ENCODE data around the gene RAD51B.
A peak's percentile ranks its signal among the peaks of the same experiment; 100 is the strongest.

The RAD51B gene

GRCh38 chr14:68593806-68594536 is 774.4 kb downstream of the RAD51B start:
- DNase-seq (ENCODE audit: low spot score in 2 of 2) (no peak), ATAC-seq (no peak)
- H3K27ac Mint-ChIP-seq = peak overlapping the region; percentile 66
- H3K9me3 Mint-ChIP-seq = no peaks in the 10 kb centered on the region
- H3K36me3 Mint-ChIP-seq = no peaks in the 10 kb centered on the region
- no peak overlapping the region for H3K4me3 Mint-ChIP-seq
- H3K4me1 Mint-ChIP-seq = peaks cover 24% of the 10 kb centered on the region

- ATAC-seq (no peak), DNase-seq (ENCODE audit: low spot score in 2 of 2) (no peak)
- Mint-ChIP-seq H3K4me3 (no peak overlapping the region), H3K4me1 (peaks cover 24% of the 10 kb centered on the region), H3K9me3 (no peaks in the 10 kb centered on the region), H3K27ac (peak overlapping the region; percentile 66), H3K36me3 (no peaks in the 10 kb centered on the region)
These were observed 775.3 kb downstream of the RAD51B start for GRCh38 chr14:68594737-68595380.

GRCh38 chr14:68596211-68596610 is 776.6 kb downstream of the RAD51B start:
- ATAC-seq (no peak), DNase-seq (ENCODE audit: low spot score in 2 of 2) (no peak)
- peaks cover 24% of the 10 kb centered on the region for H3K4me1 Mint-ChIP-seq
- no peaks in the 10 kb centered on the region for H3K9me3 Mint-ChIP-seq
- no peak overlapping the region for H3K4me3 Mint-ChIP-seq
- H3K36me3 Mint-ChIP-seq = no peaks in the 10 kb centered on the region
- H3K27ac Mint-ChIP-seq = no peak overlapping the region

GRCh38 chr14:68596701-68597100 is 777.1 kb downstream of the RAD51B start:
- no peak for ATAC-seq
- Mint-ChIP-seq H3K9me3 (no peaks in the 10 kb centered on the region), H3K27ac (no peak overlapping the region), H3K4me3 (no peak overlapping the region), H3K36me3 (no peaks in the 10 kb centered on the region), H3K4me1 (peaks cover 19% of the 10 kb centered on the region)
- DNase-seq (ENCODE audit: low spot score in 2 of 2) = no peak

- H3K36me3 Mint-ChIP-seq = no peaks in the 10 kb centered on the region
- H3K27ac Mint-ChIP-seq = peak overlapping the region; percentile 12
- no peak overlapping the region for H3K4me3 Mint-ChIP-seq
- no peak for ATAC-seq
- H3K9me3 Mint-ChIP-seq = no peaks in the 10 kb centered on the region
- no peak for DNase-seq (ENCODE audit: low spot score in 2 of 2)
- peaks cover 14% of the 10 kb centered on the region for H3K4me1 Mint-ChIP-seq
These were observed 778.5 kb downstream of the RAD51B start for GRCh38 chr14:68598089-68598488.

- H3K4me1 Mint-ChIP-seq = peaks cover 7% of the 10 kb centered on the region
- H3K9me3 Mint-ChIP-seq = no peaks in the 10 kb centered on the region
- H3K4me3 Mint-ChIP-seq = no peak overlapping the region
- ATAC-seq (no peak), DNase-seq (ENCODE audit: low spot score in 2 of 2) (no peak)
- H3K27ac Mint-ChIP-seq = peak overlapping the region; percentile 12
- H3K36me3 Mint-ChIP-seq = no peaks in the 10 kb centered on the region
These were observed 779.3 kb downstream of the RAD51B start for GRCh38 chr14:68598621-68599447.

- Mint-ChIP-seq H3K36me3 (no peaks in the 10 kb centered on the region), H3K4me1 (no peaks in the 10 kb centered on the region), H3K27ac (no peak overlapping the region), H3K4me3 (no peak overlapping the region), H3K9me3 (no peaks in the 10 kb centered on the region)
- ATAC-seq (no peak), DNase-seq (ENCODE audit: low spot score in 2 of 2) (no peak)
These were observed 780.5 kb downstream of the RAD51B start for GRCh38 chr14:68599896-68600610.

GRCh38 chr14:68602507-68602906 is 782.9 kb downstream of the RAD51B start:
- Mint-ChIP-seq H3K4me1 (peaks cover under 1% of the 10 kb centered on the region), H3K4me3 (no peak overlapping the region), H3K9me3 (no peaks in the 10 kb centered on the region), H3K27ac (no peak overlapping the region), H3K36me3 (no peaks in the 10 kb centered on the region)
- ATAC-seq (no peak), DNase-seq (ENCODE audit: low spot score in 2 of 2) (no peak)

- H3K9me3 Mint-ChIP-seq = no peaks in the 10 kb centered on the region
- no peak overlapping the region for H3K27ac Mint-ChIP-seq
- H3K4me1 Mint-ChIP-seq = peaks cover 7% of the 10 kb centered on the region
- H3K4me3 Mint-ChIP-seq = no peak overlapping the region
- no peaks in the 10 kb centered on the region for H3K36me3 Mint-ChIP-seq
- ATAC-seq (no peak), DNase-seq (ENCODE audit: low spot score in 2 of 2) (no peak)
These were observed 784.2 kb downstream of the RAD51B start for GRCh38 chr14:68603533-68604360.

- Mint-ChIP-seq H3K9me3 (no peaks in the 10 kb centered on the region), H3K4me1 (peaks cover 7% of the 10 kb centered on the region), H3K36me3 (no peaks in the 10 kb centered on the region), H3K27ac (no peak overlapping the region), H3K4me3 (no peak overlapping the region)
- DNase-seq (ENCODE audit: low spot score in 2 of 2) (no peak), ATAC-seq (no peak)
These were observed 784.8 kb downstream of the RAD51B start for GRCh38 chr14:68604361-68604730.

- Mint-ChIP-seq H3K27ac (no peak overlapping the region), H3K4me3 (no peak overlapping the region)
- ATAC-seq = no peak
These were observed 785.2 kb downstream of the RAD51B start for GRCh38 chr14:68604822-68605221.

GRCh38 chr14:68606176-68606575 is 786.6 kb downstream of the RAD51B start:
- Mint-ChIP-seq H3K4me1 (peaks cover 7% of the 10 kb centered on the region), H3K4me3 (no peak overlapping the region), H3K9me3 (no peaks in the 10 kb centered on the region), H3K36me3 (no peaks in the 10 kb centered on the region), H3K27ac (no peak overlapping the region)
- ATAC-seq (no peak), DNase-seq (ENCODE audit: low spot score in 2 of 2) (no peak)

More at GRCh38 chr14:68604822-68605221, 785.2 kb downstream of the RAD51B start:
- Mint-ChIP-seq H3K36me3 (no peaks in the 10 kb centered on the region), H3K9me3 (no peaks in the 10 kb centered on the region), H3K4me1 (peaks cover 7% of the 10 kb centered on the region)
- DNase-seq (ENCODE audit: low spot score in 2 of 2) = no peak

- H3K4me3 Mint-ChIP-seq = no peak overlapping the region
- DNase-seq (ENCODE audit: low spot score in 2 of 2) (no peak), ATAC-seq (no peak)
- H3K9me3 Mint-ChIP-seq = no peaks in the 10 kb centered on the region
- no peak overlapping the region for H3K27ac Mint-ChIP-seq
- peaks cover 7% of the 10 kb centered on the region for H3K4me1 Mint-ChIP-seq
- H3K36me3 Mint-ChIP-seq = no peaks in the 10 kb centered on the region
These were observed 787.1 kb downstream of the RAD51B start for GRCh38 chr14:68606644-68607043.

- H3K27ac Mint-ChIP-seq = peak overlapping the region; percentile 68
- no peaks in the 10 kb centered on the region for H3K9me3 Mint-ChIP-seq
- DNase-seq (ENCODE audit: low spot score in 2 of 2) = no peak
- ATAC-seq = no peak
- H3K4me3 Mint-ChIP-seq = no peak overlapping the region
- peaks cover 7% of the 10 kb centered on the region for H3K4me1 Mint-ChIP-seq
- H3K36me3 Mint-ChIP-seq = no peaks in the 10 kb centered on the region
These were observed 787.7 kb downstream of the RAD51B start for GRCh38 chr14:68607081-68607866.
